ENCODE results near the gene B3GNT3.

- TF ChIP-seq HDAC6 (IDR thresholded peaks at IDR 0.05; ENCODE audit: low read depth, low read length) (no peak), FOXO4 (CRISPR knock-in tag; conservative IDR thresholded peaks at IDR 0.05) (no peak), ZMYM2 (CRISPR knock-in tag; IDR thresholded peaks at IDR 0.05) (no peak), ZNF652 (CRISPR knock-in tag; IDR thresholded peaks at IDR 0.05; ENCODE audit: borderline replicate concordance, low read depth) (no peak)
Observed at GRCh38 chr19:17841810-17842662, 47.1 kb downstream of the B3GNT3 start.

Data from HepG2 (cell line).